Activated CD4-positive, alpha-beta T cell treated with anti-CD3 and anti-CD28 coated beads for 4 hours (primary cell): Measurements from ENCODE around the gene KAZALD1.

Experiments
- DNase-seq, 2 donors: peaks; one replicate each; pipeline ENCODE4 v3.0.0-alpha.2; 2020

Gene KAZALD1, protein sequence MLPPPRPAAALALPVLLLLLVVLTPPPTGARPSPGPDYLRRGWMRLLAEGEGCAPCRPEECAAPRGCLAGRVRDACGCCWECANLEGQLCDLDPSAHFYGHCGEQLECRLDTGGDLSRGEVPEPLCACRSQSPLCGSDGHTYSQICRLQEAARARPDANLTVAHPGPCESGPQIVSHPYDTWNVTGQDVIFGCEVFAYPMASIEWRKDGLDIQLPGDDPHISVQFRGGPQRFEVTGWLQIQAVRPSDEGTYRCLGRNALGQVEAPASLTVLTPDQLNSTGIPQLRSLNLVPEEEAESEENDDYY

GRCh38 chr10:101061624-101062231, at the start of gene KAZALD1:
Gene KAZALD1 (plus strand): TSS chr10:101061989. CDS start chr10:101062593, 604 bp downstream.
- no peak for DNase-seq

GRCh38 chr10:101012525-101013364, 49.0 kb upstream of the KAZALD1 start:
- peak; percentile 80 to 81 for DNase-seq

- no peak for DNase-seq
Measured at GRCh38 chr10:101013365-101013825, 48.4 kb upstream of the KAZALD1 start.

- DNase-seq, result peak; percentile 59 to 78
Measured at GRCh38 chr10:101014230-101014884, 47.4 kb upstream of the KAZALD1 start.

GRCh38 chr10:101014966-101015581, 46.7 kb upstream of the KAZALD1 start:
- no peak for DNase-seq

- no peak for DNase-seq
Measured at GRCh38 chr10:101015582-101015973, 46.2 kb upstream of the KAZALD1 start.

- DNase-seq, result no peak
Measured at GRCh38 chr10:101016814-101017213, 45.0 kb upstream of the KAZALD1 start.

DNA sequence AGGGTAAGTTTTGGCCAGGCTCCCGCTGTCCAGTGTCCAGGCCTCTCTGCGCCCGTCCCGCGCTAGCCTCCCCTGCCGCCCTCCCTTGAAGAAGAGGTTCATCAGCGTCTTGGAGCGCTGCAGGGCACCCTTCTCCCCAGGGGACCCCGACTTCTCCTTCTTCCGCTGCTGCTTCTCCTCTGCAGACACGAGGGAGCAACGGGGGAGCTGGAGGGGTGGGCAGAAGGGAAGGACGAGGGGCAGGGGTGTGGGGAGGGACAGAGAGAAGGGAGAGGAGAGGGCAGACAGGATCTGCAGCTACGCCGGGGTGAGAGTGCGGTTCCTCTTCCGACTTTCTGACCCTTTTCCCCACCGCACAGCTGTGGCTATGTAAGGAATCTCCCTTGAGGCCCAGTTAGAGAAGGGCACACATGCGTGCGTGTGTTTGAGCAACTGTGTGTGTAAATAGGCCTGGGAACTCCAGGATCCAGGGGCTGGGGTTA, 43.6 kb upstream of the KAZALD1 start:
- DNase-seq, result no peak

DNA sequence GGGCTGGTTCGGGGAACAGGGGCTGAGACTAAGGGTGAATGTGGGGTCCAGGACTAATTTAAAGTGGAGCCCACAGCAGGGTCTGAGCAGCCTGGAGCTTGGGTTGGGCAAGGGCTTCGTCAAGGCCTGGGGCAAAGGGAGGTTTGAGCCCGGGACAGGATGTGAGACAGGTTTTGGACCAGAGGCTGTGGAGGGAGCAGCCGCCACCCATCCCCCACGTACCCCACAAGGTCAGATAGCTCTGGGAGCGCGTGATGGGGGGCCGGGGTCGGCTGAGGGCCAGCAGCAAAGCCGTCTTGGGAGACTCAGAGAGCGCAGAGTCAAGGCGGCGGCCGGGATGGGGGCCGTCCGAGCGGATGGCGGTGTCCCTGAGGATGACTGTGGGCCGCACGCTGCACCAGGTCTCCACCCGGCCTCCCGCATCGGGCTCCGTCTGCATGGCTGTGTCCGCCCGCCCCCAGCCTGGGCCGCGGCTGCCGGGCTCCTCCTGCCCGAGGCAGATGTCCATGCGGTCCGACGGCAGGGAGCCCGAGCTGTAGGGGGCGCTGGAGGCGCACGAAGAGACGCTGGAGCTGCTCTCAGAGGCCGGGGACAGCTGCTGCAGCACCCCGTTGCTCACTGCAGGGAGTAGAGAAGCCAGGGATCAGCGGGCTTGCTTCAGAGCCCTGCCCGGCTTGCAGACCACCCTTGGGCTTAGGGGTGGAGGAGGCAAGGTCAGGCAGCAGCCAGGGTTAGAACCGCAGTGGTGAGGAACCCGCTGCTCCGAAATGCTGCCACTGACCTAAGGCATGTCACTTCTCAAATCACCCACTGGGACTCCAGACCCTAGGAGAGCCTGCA, 43.0 kb upstream of the KAZALD1 start:
- peak; percentile 66 to 76 for DNase-seq

GRCh38 chr10:101019440-101019703, 42.4 kb upstream of the KAZALD1 start:
- no peak for DNase-seq

GRCh38 chr10:101020427-101021075, 41.2 kb upstream of the KAZALD1 start:
- DNase-seq, result no peak

DNA sequence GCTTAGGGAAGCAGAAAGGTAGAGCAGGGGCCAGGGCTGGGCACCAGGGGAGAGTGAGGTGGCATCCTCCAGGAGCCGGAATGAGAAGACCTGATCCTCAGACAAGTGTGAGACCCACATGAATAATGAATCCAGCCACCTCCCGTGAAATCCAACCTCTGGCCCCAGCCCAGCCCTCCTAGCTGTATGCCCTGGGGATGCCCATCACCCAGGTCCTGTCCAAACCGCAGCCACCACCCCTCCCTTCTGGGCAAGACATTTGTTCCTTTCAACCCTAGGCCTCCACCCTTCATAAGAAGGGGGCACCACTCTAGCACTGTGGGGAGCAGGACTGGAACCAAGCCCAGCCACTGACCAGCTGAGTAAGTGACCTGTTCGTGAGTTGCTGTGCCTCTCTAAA, 40.5 kb upstream of the KAZALD1 start:
- DNase-seq, result no peak

GRCh38 chr10:101021692-101022251, 40.0 kb upstream of the KAZALD1 start:
- DNase-seq, result no peak

- no peak for DNase-seq
Measured at GRCh38 chr10:101022967-101023705, 38.7 kb upstream of the KAZALD1 start.

DNA sequence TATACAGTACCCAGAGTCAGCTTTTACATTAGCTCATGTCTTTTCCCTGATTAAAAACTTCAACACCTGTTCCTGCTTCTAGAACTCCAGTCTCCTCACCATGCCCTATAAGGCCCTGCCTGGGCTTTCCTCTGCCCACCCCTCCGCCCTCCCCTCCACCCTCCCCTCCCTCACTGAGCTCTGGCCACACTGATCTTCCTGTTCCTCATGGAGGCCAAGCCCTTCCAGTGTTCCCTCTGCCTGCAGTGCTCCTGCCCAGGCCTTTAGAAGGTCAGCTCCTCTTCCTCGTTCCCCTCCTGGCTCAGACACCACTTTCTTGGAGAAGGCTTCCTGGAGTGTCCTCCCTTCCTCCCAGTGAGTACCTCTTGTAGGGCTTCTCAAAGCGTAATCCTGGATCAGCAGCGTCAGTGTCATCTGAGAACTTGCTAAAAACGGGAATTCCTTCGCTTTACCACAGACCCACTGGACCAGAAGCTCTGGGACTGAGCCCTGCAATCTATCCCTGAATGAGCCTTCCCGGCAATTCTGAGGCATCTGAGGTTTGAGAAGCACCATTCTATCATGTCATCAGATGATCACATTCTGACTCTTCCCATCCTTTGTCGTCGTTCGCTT, 34.6 kb upstream of the KAZALD1 start:
- DNase-seq, result no peak

DNA sequence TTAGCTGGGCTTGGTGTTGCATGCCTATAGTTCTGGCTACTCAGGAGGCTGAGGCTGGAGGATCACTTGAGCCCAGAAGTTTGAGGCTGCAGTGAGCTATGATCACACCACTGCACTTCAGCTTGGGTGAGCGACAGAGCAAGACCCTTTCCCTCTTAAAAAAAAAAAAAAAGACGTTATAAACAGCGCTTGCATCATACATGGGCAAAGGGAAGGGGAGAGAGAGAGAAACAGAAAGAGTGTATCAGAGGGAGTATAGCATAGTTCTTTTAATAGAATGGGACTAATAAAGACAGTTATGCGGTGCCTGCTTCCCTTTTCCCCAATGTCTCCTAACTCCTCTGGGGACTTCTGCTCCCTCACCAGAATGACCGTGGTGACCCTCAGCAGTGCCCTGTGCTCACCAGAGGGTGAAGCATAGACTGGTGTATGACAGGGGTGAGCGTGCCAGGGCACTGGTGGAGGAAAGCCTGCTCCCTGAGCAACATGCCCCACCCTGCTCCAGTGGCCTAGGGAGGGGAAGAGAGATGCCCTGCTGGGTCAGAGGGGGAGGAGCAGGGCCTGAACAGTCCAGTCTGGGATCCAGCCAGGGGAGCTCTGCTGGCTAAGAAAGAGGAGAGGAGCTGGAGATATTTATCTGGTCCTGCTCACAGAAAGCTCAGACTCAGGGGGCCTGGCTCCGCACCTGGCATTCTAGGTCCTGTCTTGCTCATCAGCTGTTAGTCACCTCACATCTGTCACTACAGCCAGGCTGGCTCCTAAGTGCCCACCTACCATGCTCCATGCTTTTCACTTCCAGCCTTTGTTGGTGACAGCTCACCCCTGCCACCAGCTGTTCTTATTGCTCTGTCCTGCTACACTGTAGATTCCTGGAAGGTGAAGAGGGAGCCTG, 33.1 kb upstream of the KAZALD1 start:
- no peak for DNase-seq

DNA sequence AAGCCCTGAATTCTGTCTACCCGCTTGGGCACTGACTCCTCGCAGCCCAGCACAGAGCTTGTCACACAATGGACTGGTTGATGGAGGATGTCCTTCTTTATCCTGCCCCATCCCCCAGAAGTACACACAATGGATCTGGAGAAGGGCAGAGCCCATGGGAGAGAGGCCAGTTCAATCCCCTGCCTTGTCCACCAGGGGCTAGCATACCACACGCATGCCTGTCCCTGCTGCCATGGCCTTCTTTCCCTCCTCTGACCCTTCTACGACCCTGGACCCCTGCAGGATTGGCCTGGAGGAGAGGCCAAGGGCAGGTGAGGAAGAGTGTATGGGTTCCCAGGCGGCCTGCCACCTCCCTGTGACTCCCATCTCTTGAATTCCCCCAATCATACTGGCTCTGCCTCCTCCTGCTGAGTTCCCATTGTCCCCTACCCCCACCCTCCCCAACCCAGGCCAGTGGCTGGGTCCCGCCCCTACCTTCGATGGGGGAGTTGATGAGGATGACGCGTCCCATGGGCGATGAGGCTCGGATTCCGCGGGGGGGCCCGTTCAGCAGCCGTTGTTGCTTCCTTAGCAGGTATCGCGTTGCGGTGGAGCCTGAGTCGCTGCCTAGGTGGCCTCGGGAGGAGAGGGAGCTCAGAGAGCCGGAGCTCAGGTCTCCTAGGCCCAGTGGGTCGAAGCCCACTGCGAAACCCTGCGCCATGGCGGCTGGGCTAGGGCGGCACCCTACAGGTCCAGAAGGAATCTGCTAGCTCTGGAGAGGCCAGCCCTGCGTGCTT, 32.1 kb upstream of the KAZALD1 start:
- DNase-seq, result no peak
